PC-3 (cell line): ENCODE measurements around the gene STRIP1.

Experiments
- EZH2 ChIP-seq: fragments of 300-600 bp; sonication (generic); IDR thresholded peaks from one replicate; pipeline ENCODE4 v1.6.1; 2017; ENCODE audit warnings: antibody characterized with exemption, mild to moderate bottlenecking, low read length; ENCODE audit not compliant: unreplicated experiment
- TF ChIP-seq, protein P1 (sequence below): fragments of 300-600 bp; sonication (generic); conservative IDR thresholded peaks from 2 replicates; pipeline ENCODE4 v1.5.1; 2017; ENCODE audit warnings: antibody characterized with exemption, low read depth, mild to moderate bottlenecking, low read length

DNA sequence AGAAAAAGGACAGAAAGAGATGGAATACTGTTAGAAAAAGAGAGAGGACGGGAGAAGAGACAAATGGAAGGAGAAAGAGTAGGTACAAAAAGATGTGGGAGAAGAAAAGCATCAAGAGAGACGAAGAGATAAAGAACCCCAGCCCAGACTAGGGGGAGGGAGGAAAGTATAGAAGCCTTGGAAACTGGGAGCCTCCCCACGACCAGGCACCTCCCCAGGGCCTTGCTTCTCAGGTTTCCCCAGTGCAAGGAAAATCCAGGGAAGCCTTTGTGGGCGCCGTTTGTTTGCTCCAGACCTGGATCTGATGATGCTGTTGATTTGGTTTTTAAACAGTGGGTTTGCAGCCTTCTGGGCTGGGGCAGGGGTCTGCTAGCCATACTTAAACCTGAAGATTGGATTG is 51.2 kb downstream of the STRIP1 start:
- TF ChIP-seq, protein P1, sequence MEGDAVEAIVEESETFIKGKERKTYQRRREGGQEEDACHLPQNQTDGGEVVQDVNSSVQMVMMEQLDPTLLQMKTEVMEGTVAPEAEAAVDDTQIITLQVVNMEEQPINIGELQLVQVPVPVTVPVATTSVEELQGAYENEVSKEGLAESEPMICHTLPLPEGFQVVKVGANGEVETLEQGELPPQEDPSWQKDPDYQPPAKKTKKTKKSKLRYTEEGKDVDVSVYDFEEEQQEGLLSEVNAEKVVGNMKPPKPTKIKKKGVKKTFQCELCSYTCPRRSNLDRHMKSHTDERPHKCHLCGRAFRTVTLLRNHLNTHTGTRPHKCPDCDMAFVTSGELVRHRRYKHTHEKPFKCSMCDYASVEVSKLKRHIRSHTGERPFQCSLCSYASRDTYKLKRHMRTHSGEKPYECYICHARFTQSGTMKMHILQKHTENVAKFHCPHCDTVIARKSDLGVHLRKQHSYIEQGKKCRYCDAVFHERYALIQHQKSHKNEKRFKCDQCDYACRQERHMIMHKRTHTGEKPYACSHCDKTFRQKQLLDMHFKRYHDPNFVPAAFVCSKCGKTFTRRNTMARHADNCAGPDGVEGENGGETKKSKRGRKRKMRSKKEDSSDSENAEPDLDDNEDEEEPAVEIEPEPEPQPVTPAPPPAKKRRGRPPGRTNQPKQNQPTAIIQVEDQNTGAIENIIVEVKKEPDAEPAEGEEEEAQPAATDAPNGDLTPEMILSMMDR, result no peak
- TF ChIP-seq EZH2, result no peak
